ENCODE results near the gene EAPP. TPM values are rescaled to one million over a fixed set of nuclear protein-coding genes. Genes with fewer than 3 reads are reported as not detected.
"Not testable (repeated sequence)": the region's sequence is repeated elsewhere in the genome, so short reads cannot be mapped to it uniquely, and the experiment has no call there.

The EAPP gene
- total and polyA plus RNA-seq, 2 of the 13 experiments (the other 11 are each of a cell fraction or from before 2014, with no cell fraction given): 68.7 to 110 TPM

- H2AFZ ChIP-seq (ENCODE audit: low read length); FAIRE-seq; H3K27ac ChIP-seq (ENCODE audit: extremely low read length, insufficient read depth, low read length); H3K9ac ChIP-seq (ENCODE audit: insufficient read depth, low read depth, low read length); H3K9me3 ChIP-seq (ENCODE audit: low read length); DNase-seq (ENCODE audit: low spot score); H3K27me3 ChIP-seq (ENCODE audit: control insufficient read depth in 1 of 2, insufficient read depth in 2 of 2, low read length in 2 of 2); H3K79me2 ChIP-seq (ENCODE audit: insufficient read depth, low read length); H3K4me2 ChIP-seq (ENCODE audit: low read depth, low read length); BruUV-seq (replicated peaks); in situ Hi-C loops (cut with HindIII; ENCODE audit: extremely low pct_ligation_motif_present, low pct_unique_long_range_greater_than_20kb); ATAC-seq; CTCF ChIA-PET (ENCODE audit: low intra/inter-chr PET ratio, low total read pairs); H3K36me3 ChIP-seq (replicated peaks in 1 of 2; ENCODE audit: control insufficient read depth in 1 of 2, insufficient read depth in 2 of 2, low read length in 2 of 2); intact Hi-C loops (cut with micrococcal nuclease; ENCODE audit: unreplicated experiment); H3K4me3 ChIP-seq (replicated peaks in 1 of 3; ENCODE audit: insufficient read depth in 1 of 3, low read depth in 2 of 3, low read length in 3 of 3); H4K20me1 ChIP-seq (ENCODE audit: insufficient read depth, low read length): not testable (repeated sequence)
- POLR2A ChIA-PET: interaction anchor here (1.9 kb wide), 1 partner anchor 218 kb away, joined by 13 read pairs; no protein-coding TSS in a partner anchor
- H3K4me1 ChIP-seq (ENCODE audit: insufficient read depth, low read length): peaks cover 18% of the 10 kb centered on the region
- 90% methylated on average over 19 of the region's 19 CpGs for WGBS (ENCODE audit: low lambda C conversion rate)
- TF ChIP-seq ZNF350 (CRISPR knock-in tag; IDR thresholded peaks at IDR 0.05; ENCODE audit: borderline replicate concordance, low read depth): 0 out of 2 replicates have a peak, but pooled peaks have one; percentile 13
- TF ChIP-seq SRY (CRISPR knock-in tag; IDR thresholded peaks at IDR 0.05): 0 out of 2 replicates have a peak, but pooled peaks have one; percentile 28
- 0 out of 2 replicates have a peak, but pooled peaks have one; percentile 17 for TF ChIP-seq ZNF501 (CRISPR knock-in tag; IDR thresholded peaks at IDR 0.05)
- 0 out of 2 replicates have a peak, but pooled peaks have one; percentile 25 for TF ChIP-seq ZSCAN31 (CRISPR knock-in tag; IDR thresholded peaks at IDR 0.05; ENCODE audit: low read depth)
These were observed 9.9 kb upstream of the EAPP start for GRCh38 chr14:34549276-34549966.

- Histone ChIP-seq H3K36me3 (replicated peaks in 1 of 2; ENCODE audit: control insufficient read depth in 1 of 2, insufficient read depth in 2 of 2, low read length in 2 of 2) (no peaks in the 10 kb centered on the region), H3K9ac (ENCODE audit: insufficient read depth, low read depth, low read length) (no peak overlapping the region), H4K20me1 (ENCODE audit: insufficient read depth, low read length) (no peaks in the 10 kb centered on the region), H3K27ac (ENCODE audit: extremely low read length, insufficient read depth, low read length) (no peak overlapping the region), H3K79me2 (ENCODE audit: insufficient read depth, low read length) (no peaks in the 10 kb centered on the region), H2AFZ (ENCODE audit: low read length) (no peak overlapping the region), H3K4me2 (ENCODE audit: low read depth, low read length) (0 out of 2 replicates have a peak overlapping the region, but pooled peaks have one; percentile 8), H3K9me3 (ENCODE audit: low read length) (no peaks in the 10 kb centered on the region), H3K27me3 (ENCODE audit: control insufficient read depth in 1 of 2, insufficient read depth in 2 of 2, low read length in 2 of 2) (no peaks in the 10 kb centered on the region), H3K4me1 (ENCODE audit: insufficient read depth, low read length) (peaks cover 11% of the 10 kb centered on the region; the same call in 1 of the 2 replicates), H3K4me3 (replicated peaks in 1 of 3; ENCODE audit: insufficient read depth in 1 of 3, low read depth in 2 of 3, low read length in 3 of 3) (no peak overlapping the region)
- no TSS peak for BruUV-seq (replicated peaks)
- no peak for ATAC-seq
- intact Hi-C loops (cut with micrococcal nuclease; ENCODE audit: unreplicated experiment): no loop called here
- WGBS (ENCODE audit: low lambda C conversion rate): 88% methylated on average over 14 of the region's 14 CpGs
- in situ Hi-C loops (cut with HindIII; ENCODE audit: extremely low pct_ligation_motif_present, low pct_unique_long_range_greater_than_20kb): no loop called here
- DNase-seq (ENCODE audit: low spot score): no peak
- ChIA-PET CTCF (ENCODE audit: low intra/inter-chr PET ratio, low total read pairs) (no interaction called here), POLR2A (interaction anchor here (1.9 kb wide), 1 partner anchor 217 kb away, joined by 13 read pairs; no protein-coding TSS in a partner anchor)
- no peak for FAIRE-seq
- TF ChIP-seq ZBTB7A (CRISPR knock-in tag; IDR thresholded peaks at IDR 0.05) (0 out of 2 replicates have a peak, but pooled peaks have one; percentile 54), NPAS2 (CRISPR knock-in tag; IDR thresholded peaks at IDR 0.05; ENCODE audit: borderline replicate concordance) (no peak)
- TF ChIP-seq, protein P1, sequence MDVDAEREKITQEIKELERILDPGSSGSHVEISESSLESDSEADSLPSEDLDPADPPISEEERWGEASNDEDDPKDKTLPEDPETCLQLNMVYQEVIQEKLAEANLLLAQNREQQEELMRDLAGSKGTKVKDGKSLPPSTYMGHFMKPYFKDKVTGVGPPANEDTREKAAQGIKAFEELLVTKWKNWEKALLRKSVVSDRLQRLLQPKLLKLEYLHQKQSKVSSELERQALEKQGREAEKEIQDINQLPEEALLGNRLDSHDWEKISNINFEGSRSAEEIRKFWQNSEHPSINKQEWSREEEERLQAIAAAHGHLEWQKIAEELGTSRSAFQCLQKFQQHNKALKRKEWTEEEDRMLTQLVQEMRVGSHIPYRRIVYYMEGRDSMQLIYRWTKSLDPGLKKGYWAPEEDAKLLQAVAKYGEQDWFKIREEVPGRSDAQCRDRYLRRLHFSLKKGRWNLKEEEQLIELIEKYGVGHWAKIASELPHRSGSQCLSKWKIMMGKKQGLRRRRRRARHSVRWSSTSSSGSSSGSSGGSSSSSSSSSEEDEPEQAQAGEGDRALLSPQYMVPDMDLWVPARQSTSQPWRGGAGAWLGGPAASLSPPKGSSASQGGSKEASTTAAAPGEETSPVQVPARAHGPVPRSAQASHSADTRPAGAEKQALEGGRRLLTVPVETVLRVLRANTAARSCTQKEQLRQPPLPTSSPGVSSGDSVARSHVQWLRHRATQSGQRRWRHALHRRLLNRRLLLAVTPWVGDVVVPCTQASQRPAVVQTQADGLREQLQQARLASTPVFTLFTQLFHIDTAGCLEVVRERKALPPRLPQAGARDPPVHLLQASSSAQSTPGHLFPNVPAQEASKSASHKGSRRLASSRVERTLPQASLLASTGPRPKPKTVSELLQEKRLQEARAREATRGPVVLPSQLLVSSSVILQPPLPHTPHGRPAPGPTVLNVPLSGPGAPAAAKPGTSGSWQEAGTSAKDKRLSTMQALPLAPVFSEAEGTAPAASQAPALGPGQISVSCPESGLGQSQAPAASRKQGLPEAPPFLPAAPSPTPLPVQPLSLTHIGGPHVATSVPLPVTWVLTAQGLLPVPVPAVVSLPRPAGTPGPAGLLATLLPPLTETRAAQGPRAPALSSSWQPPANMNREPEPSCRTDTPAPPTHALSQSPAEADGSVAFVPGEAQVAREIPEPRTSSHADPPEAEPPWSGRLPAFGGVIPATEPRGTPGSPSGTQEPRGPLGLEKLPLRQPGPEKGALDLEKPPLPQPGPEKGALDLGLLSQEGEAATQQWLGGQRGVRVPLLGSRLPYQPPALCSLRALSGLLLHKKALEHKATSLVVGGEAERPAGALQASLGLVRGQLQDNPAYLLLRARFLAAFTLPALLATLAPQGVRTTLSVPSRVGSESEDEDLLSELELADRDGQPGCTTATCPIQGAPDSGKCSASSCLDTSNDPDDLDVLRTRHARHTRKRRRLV (CRISPR knock-in tag; IDR thresholded peaks at IDR 0.05): 0 out of 2 replicates have a peak, but pooled peaks have one; percentile 19
- TF ChIP-seq, protein P2, sequence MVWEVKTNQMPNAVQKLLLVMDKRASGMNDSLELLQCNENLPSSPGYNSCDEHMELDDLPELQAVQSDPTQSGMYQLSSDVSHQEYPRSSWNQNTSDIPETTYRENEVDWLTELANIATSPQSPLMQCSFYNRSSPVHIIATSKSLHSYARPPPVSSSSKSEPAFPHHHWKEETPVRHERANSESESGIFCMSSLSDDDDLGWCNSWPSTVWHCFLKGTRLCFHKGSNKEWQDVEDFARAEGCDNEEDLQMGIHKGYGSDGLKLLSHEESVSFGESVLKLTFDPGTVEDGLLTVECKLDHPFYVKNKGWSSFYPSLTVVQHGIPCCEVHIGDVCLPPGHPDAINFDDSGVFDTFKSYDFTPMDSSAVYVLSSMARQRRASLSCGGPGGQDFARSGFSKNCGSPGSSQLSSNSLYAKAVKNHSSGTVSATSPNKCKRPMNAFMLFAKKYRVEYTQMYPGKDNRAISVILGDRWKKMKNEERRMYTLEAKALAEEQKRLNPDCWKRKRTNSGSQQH (CRISPR knock-in tag; IDR thresholded peaks at IDR 0.05; ENCODE audit: low read depth): no peak
These were observed 9.0 kb upstream of the EAPP start for GRCh38 chr14:34548472-34548981.
